Motor neuron (in vitro differentiated cells): ENCODE results near the gene SRSF1. TPM values are rescaled to one million over a fixed set of nuclear protein-coding genes. Genes with fewer than 3 reads are reported as not detected.

Experiments used
- ATAC-seq, 8 experiments: fragments of 200-7000 bp; cut with Tn5 transposase; replicated peaks in 6 of 8; 2 replicates each; pipeline ENCODE4 v1.8.0; 2021; ENCODE audit warnings: mild to moderate bottlenecking in 8 of 8, moderate library complexity in 8 of 8
- H3K27ac ChIP-seq, 2 donors: fragments of 250-450 bp; sonication (Bioruptor Pico); 2 replicates each; pipeline ENCODE4 v1.9.0; 2021; ENCODE audit warnings: antibody characterized with exemption in 2 of 2, mild to moderate bottlenecking in 2 of 2, moderate library complexity in 1 of 2
- H3K4me1 ChIP-seq, 2 donors: fragments of 250-450 bp; sonication (Bioruptor Pico); replicated peaks in 1 of 2; 2 replicates each; pipeline ENCODE4 v1.6.1; 2021; ENCODE audit warnings: antibody characterized with exemption in 2 of 2, mild to moderate bottlenecking in 2 of 2, moderate library complexity in 1 of 2
- H3K4me3 ChIP-seq, 5 donors: fragments of 250-450 bp; sonication (Bioruptor Pico); 2 replicates each; pipeline ENCODE4 v1.9.0; 2021; ENCODE audit warnings: antibody characterized with exemption in 5 of 5, mild to moderate bottlenecking in 5 of 5, moderate library complexity in 4 of 5
- WGBS, 10 experiments: fragments of 450-650 bp; shearing (Covaris generic); methylation state at CpG; one replicate each; pipeline ENCODE4 v1.0.0; 2022; 5-methylcytosine and 5-hydroxymethylcytosine counted together
- in situ Hi-C, 9 experiments: fragments of 400-800 bp; cut with MboI; loops; one replicate each; pipeline ENCODE4 v1.15.0; 2021; ENCODE audit warnings: low sequenced_read_pairs in 9 of 9, low pct_unique_long_range_greater_than_20kb in 2 of 9; ENCODE audit not compliant: unreplicated experiment in 9 of 9
- total RNA-seq, 8 experiments: library from RNA; unstranded; fragments of 300-600 nt; gene quantifications; 2 replicates each; pipeline versions ENCODE4 v1.2.3 to v1.2.4, GENCODE V29; 2022

SRSF1 gene
- total RNA-seq, 8 experiments from 2014 or later: 118 to 433 (median 192) TPM

DNA sequence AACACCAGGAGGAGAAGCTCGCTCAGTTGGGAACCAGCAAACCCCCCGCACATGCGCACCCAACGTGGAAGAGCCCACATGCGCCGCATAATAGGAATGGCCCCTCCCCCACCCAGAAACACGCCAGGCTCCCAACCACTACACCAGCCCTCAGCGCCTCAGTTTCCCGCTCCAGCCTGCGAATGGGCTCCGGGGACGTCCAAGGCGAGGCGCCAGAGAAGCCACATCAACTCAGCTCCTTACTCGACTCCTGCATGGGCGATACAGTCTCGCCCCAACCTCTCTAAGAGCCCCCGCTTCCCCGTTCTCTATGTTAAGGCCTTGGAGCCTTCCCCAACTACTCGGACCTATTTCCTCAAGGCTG lies 504 bp downstream of the SRSF1 start:
- 0% methylated on average over 3 to 8 of the region's 20 CpGs; no CpG with 5 or more reads in 7 of the 10 experiments for WGBS, 10 experiments
- in situ Hi-C loops: loop anchor here in 4 of 9 experiments (10.0 to 25.0 kb wide), 2 partner anchors 88 to 106 kb away; no protein-coding TSS in a partner anchor

GRCh38 chr17:58005728-58006559 lies 1.1 kb downstream of the SRSF1 start:
- H3K4me3 ChIP-seq: peak overlapping the region; percentile 58 to 97 (median 82)
- in situ Hi-C loops: loop anchor here in 4 of 9 experiments (10.0 to 25.0 kb wide), 2 partner anchors 89 to 106 kb away; no protein-coding TSS in a partner anchor
- peak overlapping the region; percentile 99 to 100 for H3K27ac ChIP-seq
- WGBS, 10 experiments: 0 to 8% (median 2%) methylated on average over 3 to 15 of the region's 36 CpGs
- peak in 1 of 8 experiments; percentile 0 for ATAC-seq
- peaks cover 27 to 29% of the 10 kb centered on the region in 2 donors for H3K4me1 ChIP-seq

More for the DNA sequence above, 504 bp downstream of the SRSF1 start:
- Histone ChIP-seq H3K27ac (peak overlapping the region; percentile 99 to 100), H3K4me3 (peak overlapping the region; percentile 58 to 97 (median 82)), H3K4me1 (peaks cover 26 to 27% of the 10 kb centered on the region in 2 donors)
- peak; percentile 32 to 49 (median 42) for ATAC-seq

DNA sequence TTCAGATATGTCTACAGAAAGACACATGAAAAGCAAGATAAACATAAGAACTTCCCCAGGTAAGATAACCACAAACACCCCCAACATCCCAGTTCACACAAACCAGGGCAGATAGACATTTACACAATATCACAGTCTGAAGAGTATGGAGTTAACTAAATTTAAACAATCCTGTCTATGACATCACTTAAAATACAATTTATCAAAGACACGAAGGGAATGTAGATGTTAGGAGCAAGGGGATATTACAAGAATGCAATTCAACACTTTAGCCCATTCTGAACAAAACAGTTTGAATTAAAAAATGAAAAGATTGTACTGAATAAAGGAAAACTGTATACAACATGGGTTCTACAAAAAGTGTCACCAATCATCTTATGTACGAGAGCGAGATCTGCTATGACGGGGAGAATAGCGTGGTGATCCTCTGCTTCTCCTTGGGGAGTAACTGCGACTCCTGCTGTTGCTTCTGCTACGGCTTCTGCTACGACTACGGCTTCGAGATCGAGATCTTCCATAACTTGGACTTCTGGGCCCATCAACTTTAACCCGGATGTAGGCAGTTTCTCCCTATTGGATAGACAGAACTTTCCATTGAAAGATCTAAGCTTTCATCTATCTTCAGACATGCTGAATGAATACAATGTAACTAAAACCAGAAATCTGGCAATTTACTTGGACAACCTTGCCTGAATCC lies 1.9 kb downstream of the SRSF1 start:
- peaks cover 27 to 29% of the 10 kb centered on the region in 2 donors for H3K4me1 ChIP-seq
- in situ Hi-C loops: loop anchor here in 4 of 9 experiments (10.0 to 25.0 kb wide), 2 partner anchors 90 to 107 kb away; no protein-coding TSS in a partner anchor
- 0 to 100% (median 29%) methylated on average over 1 to 12 of the region's 12 CpGs for WGBS, 10 experiments
- H3K27ac ChIP-seq: no peak overlapping the region
- no peak for ATAC-seq
- H3K4me3 ChIP-seq: peak overlapping the region; percentile 58 to 97 (median 82)

GRCh38 chr17:58004060-58004459 lies 3.0 kb downstream of the SRSF1 start:
- WGBS, 10 experiments: 78 to 100% (median 92%) methylated on average over 1 to 3 of the region's 3 CpGs; no CpG with 5 or more reads in 3 of the 10 experiments
- ATAC-seq: no peak
- Histone ChIP-seq H3K4me3 (no peak overlapping the region), H3K27ac (no peak overlapping the region), H3K4me1 (peaks cover 27 to 29% of the 10 kb centered on the region in 2 donors)
- in situ Hi-C loops: loop anchor here in 4 of 9 experiments (10.0 to 25.0 kb wide), 2 partner anchors 91 to 108 kb away; no protein-coding TSS in a partner anchor

GRCh38 chr17:58002973-58003372 lies 4.1 kb downstream of the SRSF1 start:
- no peak for ATAC-seq
- no peak overlapping the region for H3K27ac ChIP-seq
- peaks cover 21 to 26% of the 10 kb centered on the region in 2 donors for H3K4me1 ChIP-seq
- no peak overlapping the region for H3K4me3 ChIP-seq
- in situ Hi-C loops: loop anchor here in 4 of 9 experiments (10.0 to 25.0 kb wide), 2 partner anchors 92 to 109 kb away; no protein-coding TSS in a partner anchor
- WGBS, 10 experiments: 77 to 100% (median 87%) methylated on average over 1 to 2 of the region's 2 CpGs

DNA sequence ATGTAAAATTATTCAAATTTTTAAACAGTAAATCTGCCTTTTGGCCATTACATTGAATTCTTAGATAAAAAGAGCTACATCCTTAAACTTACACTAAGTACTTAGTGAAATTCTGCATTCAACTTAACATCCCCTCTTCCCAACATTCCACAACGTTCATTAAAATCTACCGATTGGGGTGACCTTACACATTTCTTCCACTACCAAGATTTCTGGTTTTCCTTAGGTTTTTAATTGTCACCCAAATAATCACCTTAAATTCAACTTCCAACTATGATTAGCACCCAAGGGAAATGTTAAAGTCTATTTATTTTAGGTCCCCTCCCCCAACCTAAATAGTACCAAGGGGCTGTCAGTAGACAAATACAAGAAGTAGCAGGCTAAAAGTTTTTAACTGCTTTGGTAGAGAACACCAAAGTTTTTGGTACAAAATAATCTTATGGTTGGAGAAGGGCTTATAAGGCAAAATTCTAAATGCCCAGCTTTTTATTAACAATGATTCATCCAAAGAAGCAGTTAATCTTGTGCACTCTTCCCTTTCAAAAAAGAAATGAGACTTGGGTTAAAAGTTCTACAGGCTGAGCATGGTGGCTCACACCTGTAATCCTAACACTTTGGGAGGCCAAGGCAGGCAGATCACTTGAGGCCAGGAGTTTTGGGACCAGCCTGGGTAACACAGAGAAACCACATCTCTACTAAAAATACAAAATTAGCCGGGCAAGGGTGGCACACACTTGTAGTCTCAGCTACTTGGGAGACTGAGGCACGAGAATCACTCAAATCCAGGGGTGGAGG lies 4.7 kb downstream of the SRSF1 start:
- no peak overlapping the region for H3K4me3 ChIP-seq
- 11 to 100% (median 65%) methylated on average over 1 to 4 of the region's 4 CpGs for WGBS, 10 experiments
- no peak for ATAC-seq
- in situ Hi-C loops: loop anchor here in 4 of 9 experiments (10.0 to 25.0 kb wide), 2 partner anchors 92 to 110 kb away; no protein-coding TSS in a partner anchor
- H3K27ac ChIP-seq: no peak overlapping the region
- H3K4me1 ChIP-seq: peaks cover 21 to 26% of the 10 kb centered on the region in 2 donors

DNA sequence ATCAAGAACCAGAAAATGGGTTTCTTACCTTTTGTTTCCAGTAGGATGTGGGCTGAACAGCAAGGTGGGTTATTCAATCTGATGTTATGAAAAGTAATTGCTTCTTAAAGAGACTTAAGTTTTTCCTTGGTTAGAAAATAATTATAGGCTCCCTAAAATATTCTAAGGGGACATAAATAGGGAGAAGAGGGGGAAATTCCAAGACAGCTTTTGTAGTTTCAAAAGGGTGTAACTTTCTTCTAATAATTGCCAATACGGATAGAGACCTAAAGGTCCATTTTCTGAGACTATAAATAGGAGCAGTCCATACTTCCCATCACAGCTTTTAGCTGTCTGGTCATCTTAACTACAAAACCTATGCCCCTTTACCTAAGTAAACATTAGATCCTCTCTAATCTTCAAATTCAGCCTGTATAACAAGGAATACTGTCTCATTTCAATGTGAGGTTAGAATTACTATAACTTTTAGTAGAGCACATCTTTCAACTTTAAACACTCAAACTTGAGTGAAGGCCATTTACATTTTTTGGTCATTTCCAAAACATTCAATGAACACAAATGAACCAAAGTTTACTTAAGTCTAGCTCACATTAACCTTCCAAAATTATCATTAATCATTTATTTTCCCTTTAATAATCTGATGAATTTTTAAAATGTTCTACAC lies 5.5 kb downstream of the SRSF1 start:
- Histone ChIP-seq H3K4me3 (no peak overlapping the region), H3K27ac (no peak overlapping the region), H3K4me1 (peaks cover 21 to 26% of the 10 kb centered on the region in 2 donors)
- in situ Hi-C loops: loop anchor here in 4 of 9 experiments (10.0 to 25.0 kb wide), 2 partner anchors 93 to 111 kb away; no protein-coding TSS in a partner anchor
- no peak for ATAC-seq
- 0 to 100% (median 59%) methylated on average over 1 of the region's 1 CpG; no CpG with 5 or more reads in 2 of the 10 experiments for WGBS, 10 experiments

GRCh38 chr17:57999496-58000017 lies 7.5 kb downstream of the SRSF1 start:
- H3K4me1 ChIP-seq: peaks cover 17 to 21% of the 10 kb centered on the region in 2 donors
- in situ Hi-C loops: loop anchor here (5.0 to 25.0 kb wide), 8 partner anchors 95 to 147 kb away; partner anchors contain the start of gene MRPS23 (in 6 of the 9)
- WGBS, 10 experiments: 20 to 100% (median 72%) methylated on average over 1 of the region's 1 CpG; no CpG with 5 or more reads in 4 of the 10 experiments
- H3K27ac ChIP-seq: no peak overlapping the region
- H3K4me3 ChIP-seq: no peak overlapping the region
- ATAC-seq: peak; percentile 60 to 84 (median 76)

DNA sequence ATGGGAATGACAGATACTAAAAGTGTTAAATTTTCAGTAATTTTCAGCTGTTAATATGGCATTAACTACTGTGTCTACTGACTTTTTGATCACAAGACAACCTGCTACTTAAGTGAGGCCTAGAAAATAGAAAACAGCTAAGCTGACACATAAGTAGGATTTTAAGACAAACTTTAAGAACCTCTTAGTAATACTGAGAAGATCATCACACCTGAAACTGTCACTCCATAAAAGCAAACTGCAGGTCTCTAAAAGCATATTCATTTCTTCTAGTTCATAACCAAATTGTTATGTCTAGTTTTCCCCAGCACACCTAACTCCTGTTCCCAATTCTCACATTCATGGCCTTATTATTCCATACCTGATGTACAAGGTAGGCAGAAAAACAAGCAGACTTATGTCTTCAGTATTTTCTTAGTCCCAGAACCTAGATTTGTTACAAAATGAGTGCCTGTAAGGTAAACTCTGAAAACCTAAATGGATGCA lies 8.0 kb downstream of the SRSF1 start:
- in situ Hi-C loops: loop anchor here (5.0 to 25.0 kb wide), 6 partner anchors 112 to 147 kb away; partner anchors contain the start of gene MRPS23 (in 6 of the 9)
- peaks cover 15 to 23% of the 10 kb centered on the region in 2 donors for H3K4me1 ChIP-seq
- H3K27ac ChIP-seq: no peak overlapping the region
- ATAC-seq: no peak
- H3K4me3 ChIP-seq: no peak overlapping the region

- H3K27ac ChIP-seq: no peak overlapping the region
- in situ Hi-C loops: loop anchor here (5.0 to 25.0 kb wide), 6 partner anchors 110 to 145 kb away; partner anchors contain the start of gene MRPS23 (in 6 of the 9)
- ATAC-seq: no peak
- WGBS, 10 experiments: 80 to 100% (median 92%) methylated on average over 1 to 3 of the region's 3 CpGs; no CpG with 5 or more reads in 2 of the 10 experiments
- no peak overlapping the region for H3K4me3 ChIP-seq
- H3K4me1 ChIP-seq: peaks cover 13 to 27% of the 10 kb centered on the region in 2 donors
These were observed 9.8 kb downstream of the SRSF1 start for GRCh38 chr17:57997085-57997809.
